Hepatocyte (in vitro differentiated cells): ENCODE data around the gene PRDM15. TPM values are rescaled to one million over a fixed set of nuclear protein-coding genes. Genes with fewer than 3 reads are reported as not detected.

Source experiments
- DNase-seq: peaks from one replicate; pipeline ENCODE4 v3.0.0-alpha.2; 2016; ENCODE audit warnings: low spot score
- H2AFZ ChIP-seq: fragments of 200-600 bp; sonication (generic); 2 replicates; pipeline ENCODE4 v1.6.0; 2016; ENCODE audit warnings: antibody characterized with exemption, mild to moderate bottlenecking
- H3K27ac ChIP-seq: fragments of 200-600 bp; sonication (generic); 2 replicates; pipeline ENCODE4 v1.5.1; 2016; ENCODE audit warnings: mild to moderate bottlenecking
- H3K27me3 ChIP-seq: fragments of 200-600 bp; sonication (generic); 2 replicates; pipeline ENCODE4 v1.6.1; 2016
- H3K36me3 ChIP-seq: fragments of 200-600 bp; sonication (generic); replicated peaks from 2 replicates; pipeline ENCODE4 v1.5.1; 2016; ENCODE audit warnings: low read depth; ENCODE audit not compliant: insufficient read depth
- H3K4me1 ChIP-seq: fragments of 200-600 bp; sonication (generic); 2 replicates; pipeline ENCODE4 v1.5.1; 2016; ENCODE audit warnings: mild to moderate bottlenecking, moderate library complexity; ENCODE audit not compliant: insufficient read depth
- H3K4me2 ChIP-seq: fragments of 200-600 bp; sonication (generic); 2 replicates; pipeline ENCODE4 v1.6.0; 2016
- H3K4me3 ChIP-seq: fragments of 200-600 bp; sonication (generic); 2 replicates; pipeline ENCODE4 v1.5.1; 2016; ENCODE audit warnings: mild to moderate bottlenecking
- H3K79me2 ChIP-seq: fragments of 200-600 bp; sonication (generic); 2 replicates; pipeline ENCODE4 v1.6.0; 2017; ENCODE audit warnings: mild to moderate bottlenecking
- H3K9me2 ChIP-seq: fragments of 200-600 bp; sonication (generic); replicated peaks from 2 replicates; pipeline ENCODE4 v1.6.0; 2017; ENCODE audit warnings: mild to moderate bottlenecking; ENCODE audit not compliant: insufficient read depth
- H3K9me3 ChIP-seq: fragments of 200-600 bp; sonication (generic); 2 replicates; pipeline ENCODE4 v1.5.1; 2016; ENCODE audit warnings: low read depth, mild to moderate bottlenecking
- H4K20me1 ChIP-seq: fragments of 200-600 bp; sonication (generic); 2 replicates; pipeline ENCODE4 v1.6.0; 2016; ENCODE audit warnings: mild to moderate bottlenecking; ENCODE audit not compliant: insufficient read depth, poor library complexity, severe bottlenecking
- CTCF ChIP-seq: fragments of 200-600 bp; sonication (generic); IDR thresholded peaks from 2 replicates; pipeline ENCODE4 v1.5.1; 2016; ENCODE audit warnings: antibody characterized with exemption, mild to moderate bottlenecking; ENCODE audit not compliant: poor library complexity
- EZH2 ChIP-seq: fragments of 200-600 bp; sonication (generic); IDR thresholded peaks from 2 replicates; pipeline ENCODE4 v1.6.1; 2016; ENCODE audit warnings: antibody characterized with exemption, mild to moderate bottlenecking, borderline replicate concordance
- EZH2phosphoT487 ChIP-seq: fragments of 200-600 bp; sonication (generic); IDR thresholded peaks from one replicate; pipeline ENCODE4 v1.6.1; 2018; ENCODE audit warnings: antibody characterized with exemption, mild to moderate bottlenecking, low read depth, moderate library complexity; ENCODE audit not compliant: unreplicated experiment, severe bottlenecking
- WGBS: methylation state at CpG from one replicate; pipeline ENCODE4 v1.1.6; 2016; ENCODE audit warnings: low lambda C conversion rate; ENCODE audit errors: missing lambda C conversion rate; 5-methylcytosine and 5-hydroxymethylcytosine counted together
- polyA plus RNA-seq: library from polyadenylated mRNA; unstranded; fragments of >200 nt; fragmentation: Nextera tagmentation; extraction: Ambion mirVana; gene quantifications from 2 replicates; pipeline ENCODE4 v1.2.1, GENCODE V29; 2016
- total RNA-seq: library from RNA; depleted of rRNA; stranded (reverse); fragments of >200 nt; gene quantifications from 2 replicates; pipeline ENCODE4 v1.2.3, GENCODE V29; 2014

PRDM15 gene
- total and polyA plus RNA-seq, 2 experiments from 2014 or later, result 3.0 to 4.7 TPM

GRCh38 chr21:41888749-41889376 is 9.7 kb upstream of the PRDM15 start:
- no peaks in the 10 kb centered on the region for H3K9me2 ChIP-seq
- no peak for TF ChIP-seq EZH2phosphoT487
- TF ChIP-seq EZH2, result no peak
- TF ChIP-seq CTCF, result no peak
- H3K27me3 ChIP-seq, result no peaks in the 10 kb centered on the region
- no peak overlapping the region for H3K4me3 ChIP-seq
- WGBS, result 96% methylated on average over 13 of the region's 13 CpGs
- H3K36me3 ChIP-seq, result no peaks in the 10 kb centered on the region
- H3K79me2 ChIP-seq, result no peaks in the 10 kb centered on the region
- H3K27ac ChIP-seq, result no peak overlapping the region
- no peaks in the 10 kb centered on the region for H4K20me1 ChIP-seq
- no peak overlapping the region for H2AFZ ChIP-seq
- no peak for DNase-seq
- H3K4me2 ChIP-seq, result no peak overlapping the region
- H3K4me1 ChIP-seq, result no peaks in the 10 kb centered on the region
- no peaks in the 10 kb centered on the region for H3K9me3 ChIP-seq

- TF ChIP-seq CTCF (no peak), EZH2 (no peak), EZH2phosphoT487 (no peak)
- 95% methylated on average over 5 of the region's 5 CpGs for WGBS
- Histone ChIP-seq H2AFZ (no peak overlapping the region), H3K9me3 (no peaks in the 10 kb centered on the region), H3K36me3 (no peaks in the 10 kb centered on the region), H3K4me1 (no peaks in the 10 kb centered on the region), H3K9me2 (no peaks in the 10 kb centered on the region), H3K27ac (no peak overlapping the region), H3K79me2 (no peaks in the 10 kb centered on the region), H3K4me2 (no peak overlapping the region), H4K20me1 (no peaks in the 10 kb centered on the region), H3K4me3 (no peak overlapping the region), H3K27me3 (no peaks in the 10 kb centered on the region)
- no peak for DNase-seq
Measured at GRCh38 chr21:41887667-41888066, 8.5 kb upstream of the PRDM15 start.

- Histone ChIP-seq H3K9me2 (no peaks in the 10 kb centered on the region), H3K79me2 (no peaks in the 10 kb centered on the region), H3K9me3 (no peaks in the 10 kb centered on the region), H3K4me3 (no peak overlapping the region), H3K4me1 (no peaks in the 10 kb centered on the region), H3K36me3 (no peaks in the 10 kb centered on the region), H2AFZ (no peak overlapping the region), H3K27me3 (no peaks in the 10 kb centered on the region), H4K20me1 (no peaks in the 10 kb centered on the region), H3K4me2 (no peak overlapping the region), H3K27ac (no peak overlapping the region)
- TF ChIP-seq EZH2 (no peak), EZH2phosphoT487 (no peak), CTCF (no peak)
- DNase-seq, result no peak
- WGBS, result 73% methylated on average over 7 of the region's 7 CpGs
Measured at GRCh38 chr21:41886328-41886727, 7.2 kb upstream of the PRDM15 start.
